K562 (cell line): ENCODE results near the gene PDE12. TPM values are rescaled to one million over a fixed set of nuclear protein-coding genes. Genes with fewer than 3 reads are reported as not detected.

ENCODE experiments used
- BRD4 ChIP-seq: fragments of 200-600 bp; sonication (generic); IDR thresholded peaks from 2 replicates; pipeline ENCODE4 v1.6.1; 2017; ENCODE audit warnings: inconsistent platforms
- CBX8 ChIP-seq: fragments of 200-600 bp; sonication (generic); IDR thresholded peaks from 2 replicates; pipeline ENCODE4 v1.6.1; 2012; ENCODE audit warnings: borderline replicate concordance, mixed run types, low read depth, mild to moderate bottlenecking, moderate library complexity, mixed read lengths, low read length, control low read depth, inconsistent platforms; ENCODE audit not compliant: poor library complexity, severe bottlenecking; ENCODE audit errors: extremely low read depth
- CHD1 ChIP-seq: fragments of 200-600 bp; sonication (generic); IDR thresholded peaks from one replicate; pipeline ENCODE4 v1.6.1; 2012; ENCODE audit warnings: mild to moderate bottlenecking, moderate library complexity, low read length, inconsistent platforms
- NCOR1 ChIP-seq: fragments of 450-650 bp; IDR thresholded peaks from 2 replicates; pipeline ENCODE4 v1.6.1; 2016; ENCODE audit warnings: mild to moderate bottlenecking, moderate library complexity
- RFX7 ChIP-seq: fragments of 250-450 bp; sonication (Bioruptor Pico); IDR thresholded peaks from 2 replicates; pipeline ENCODE4 v1.5.1; 2021; ENCODE audit warnings: mild to moderate bottlenecking
- TAF1 ChIP-seq: IDR thresholded peaks from 2 replicates; pipeline ENCODE4 v1.6.1; 2011; ENCODE audit warnings: mild to moderate bottlenecking, low read length, moderate library complexity; ENCODE audit not compliant: insufficient read depth, control insufficient read depth, severe bottlenecking; ENCODE audit errors: extremely low read depth
- TEAD1 ChIP-seq, 2 experiments: fragments of 450-650 bp in 1 of 2; sonication (generic) in 1 of 2; formaldehyde crosslinking; IDR thresholded peaks; 2 replicates each; pipeline versions ENCODE4 v1.4.0 to v1.8.0; 2020 to 2022; ENCODE audit warnings: mild to moderate bottlenecking in 2 of 2, missing genetic modification reagents in 1 of 2
- TEAD4 ChIP-seq, 2 experiments: sonication (generic) in 1 of 2; formaldehyde crosslinking in 1 of 2; IDR thresholded peaks; 2 replicates each; pipeline versions ENCODE4 v1.6.1 to v1.8.0; 2012 to 2022; ENCODE audit warnings: borderline replicate concordance in 1 of 2, inconsistent platforms in 1 of 2, low read length in 1 of 2, mild to moderate bottlenecking in 1 of 2, missing genetic modification reagents in 1 of 2
- TOE1 ChIP-seq, 2 experiments: fragments of 450-650 bp in 1 of 2; sonication (generic) in 1 of 2; formaldehyde crosslinking in 1 of 2; IDR thresholded peaks; 2 replicates each; pipeline versions ENCODE4 v1.7.1 to v1.8.0; 2016 to 2022; ENCODE audit warnings: borderline replicate concordance in 2 of 2, mild to moderate bottlenecking in 2 of 2, antibody characterized with exemption in 1 of 2, inconsistent platforms in 1 of 2, low read depth in 1 of 2, missing genetic modification reagents in 1 of 2, moderate library complexity in 1 of 2
- ZBTB7A ChIP-seq: IDR thresholded peaks from 2 replicates; pipeline ENCODE4 v1.6.1; 2011; ENCODE audit warnings: low read depth, mild to moderate bottlenecking, low read length, moderate library complexity, borderline replicate concordance; ENCODE audit not compliant: control insufficient read depth
- ZNF146 ChIP-seq: IDR thresholded peaks from one replicate; pipeline ENCODE4 v1.6.1; 2018; ENCODE audit warnings: missing compliant biosample characterization; ENCODE audit not compliant: unreplicated experiment
- ZNF24 ChIP-seq: fragments of 450-650 bp; IDR thresholded peaks from 2 replicates; pipeline ENCODE4 v1.6.1; 2016
- polyA plus RNA-seq, 8 experiments: library from polyadenylated mRNA; depleted of rRNA in 4 of 8; stranded (reverse) in 5 of 8; unstranded in 3 of 8; fragments of >200 nt; fragmentation: Nextera tagmentation in 2 of 8; fragmentation: Illumina TruSeq in 1 of 8; extraction: Ambion mirVana in 2 of 8; extraction: Trizol in 1 of 8; gene quantifications; 2 replicates each; pipeline versions ENCODE4 v1.2.1 to v1.2.3, GENCODE V29; 2011 to 2014; ENCODE audit warnings: inconsistent platforms in 1 of 8, missing spikeins in 1 of 8
- total RNA-seq, 7 experiments: library from RNA; depleted of rRNA in 6 of 7; stranded (reverse); fragments of >200 nt in 6 of 7; fragmentation: Illumina TruSeq in 2 of 7; extraction: Trizol in 2 of 7; gene quantifications; 2 replicates each; pipeline versions ENCODE4 v1.2.1 to v1.2.3, GENCODE V29; 2011 to 2021; ENCODE audit warnings: low replicate concordance in 1 of 7
- TF ChIP-seq, protein P1 (sequence below), 2 experiments: fragments of 450-650 bp in 1 of 2; sonication (generic) in 1 of 2; formaldehyde crosslinking in 1 of 2; IDR thresholded peaks; 2 replicates each; pipeline versions ENCODE4 v1.7.1 to v1.9.0; 2016 to 2022; ENCODE audit warnings: inconsistent platforms in 1 of 2, mild to moderate bottlenecking in 1 of 2, missing genetic modification reagents in 1 of 2
- TF ChIP-seq, protein P2 (sequence below): fragments of 450-650 bp; formaldehyde crosslinking; IDR thresholded peaks from 2 replicates; pipeline ENCODE4 v1.4.0; 2020; ENCODE audit warnings: mild to moderate bottlenecking, moderate library complexity

The PDE12 gene
- total and polyA plus RNA-seq, 9 of the 15 experiments (the other 6 are each of a cell fraction or from before 2014, with no cell fraction given): 2.1 to 20.5 (median 10.0) TPM

DNA sequence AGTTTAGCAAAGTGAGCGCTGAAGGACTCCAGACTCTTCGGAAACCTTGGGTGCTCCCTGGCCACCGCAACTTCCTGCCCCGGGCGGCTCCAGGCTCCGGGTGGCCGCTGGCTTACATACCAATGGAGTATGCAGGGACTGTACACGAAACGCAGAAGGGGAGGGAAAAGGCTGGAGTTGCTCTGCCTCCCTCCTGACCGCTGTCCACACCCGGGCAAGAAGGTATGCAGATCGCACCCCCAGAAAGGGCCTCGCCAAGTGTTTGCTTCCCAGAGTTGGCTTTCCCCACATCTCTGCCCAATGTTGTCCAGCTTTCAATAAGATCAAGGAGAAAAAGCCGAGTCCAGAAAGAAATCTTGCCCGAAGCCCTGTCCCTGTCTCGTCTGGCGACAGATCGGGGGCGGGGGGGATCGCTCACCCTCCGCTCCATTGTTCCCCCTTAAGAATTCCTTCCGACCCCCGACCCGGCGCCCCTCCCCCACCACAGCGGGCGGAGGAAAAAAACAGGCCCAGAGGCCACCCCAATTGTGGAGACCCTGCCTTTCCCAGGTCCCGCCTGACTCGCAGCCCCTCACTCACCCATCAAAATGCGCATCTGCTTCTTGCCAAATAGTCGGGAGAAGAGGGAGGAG is 40.5 kb downstream of the PDE12 start (continued):
- TF ChIP-seq, protein P1, sequence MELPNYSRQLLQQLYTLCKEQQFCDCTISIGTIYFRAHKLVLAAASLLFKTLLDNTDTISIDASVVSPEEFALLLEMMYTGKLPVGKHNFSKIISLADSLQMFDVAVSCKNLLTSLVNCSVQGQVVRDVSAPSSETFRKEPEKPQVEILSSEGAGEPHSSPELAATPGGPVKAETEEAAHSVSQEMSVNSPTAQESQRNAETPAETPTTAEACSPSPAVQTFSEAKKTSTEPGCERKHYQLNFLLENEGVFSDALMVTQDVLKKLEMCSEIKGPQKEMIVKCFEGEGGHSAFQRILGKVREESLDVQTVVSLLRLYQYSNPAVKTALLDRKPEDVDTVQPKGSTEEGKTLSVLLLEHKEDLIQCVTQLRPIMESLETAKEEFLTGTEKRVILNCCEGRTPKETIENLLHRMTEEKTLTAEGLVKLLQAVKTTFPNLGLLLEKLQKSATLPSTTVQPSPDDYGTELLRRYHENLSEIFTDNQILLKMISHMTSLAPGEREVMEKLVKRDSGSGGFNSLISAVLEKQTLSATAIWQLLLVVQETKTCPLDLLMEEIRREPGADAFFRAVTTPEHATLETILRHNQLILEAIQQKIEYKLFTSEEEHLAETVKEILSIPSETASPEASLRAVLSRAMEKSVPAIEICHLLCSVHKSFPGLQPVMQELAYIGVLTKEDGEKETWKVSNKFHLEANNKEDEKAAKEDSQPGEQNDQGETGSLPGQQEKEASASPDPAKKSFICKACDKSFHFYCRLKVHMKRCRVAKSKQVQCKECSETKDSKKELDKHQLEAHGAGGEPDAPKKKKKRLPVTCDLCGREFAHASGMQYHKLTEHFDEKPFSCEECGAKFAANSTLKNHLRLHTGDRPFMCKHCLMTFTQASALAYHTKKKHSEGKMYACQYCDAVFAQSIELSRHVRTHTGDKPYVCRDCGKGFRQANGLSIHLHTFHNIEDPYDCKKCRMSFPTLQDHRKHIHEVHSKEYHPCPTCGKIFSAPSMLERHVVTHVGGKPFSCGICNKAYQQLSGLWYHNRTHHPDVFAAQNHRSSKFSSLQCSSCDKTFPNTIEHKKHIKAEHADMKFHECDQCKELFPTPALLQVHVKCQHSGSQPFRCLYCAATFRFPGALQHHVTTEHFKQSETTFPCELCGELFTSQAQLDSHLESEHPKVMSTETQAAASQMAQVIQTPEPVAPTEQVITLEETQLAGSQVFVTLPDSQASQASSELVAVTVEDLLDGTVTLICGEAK (IDR thresholded peaks at IDR 0.05): no peak
- TF ChIP-seq, protein P1 (CRISPR knock-in tag; IDR thresholded peaks at IDR 0.05): 0 out of 2 replicates have a peak, but pooled peaks have one; percentile 27
- TF ChIP-seq TEAD4 (IDR thresholded peaks at IDR 0.05; ENCODE audit: low read length): 0 out of 2 replicates have a peak, but pooled peaks have one; percentile 8
- TF ChIP-seq TEAD4 (CRISPR knock-in tag; IDR thresholded peaks at IDR 0.05; ENCODE audit: borderline replicate concordance): no peak
- TF ChIP-seq ZNF146 (CRISPR knock-in tag): no peak
- TF ChIP-seq, protein P2, sequence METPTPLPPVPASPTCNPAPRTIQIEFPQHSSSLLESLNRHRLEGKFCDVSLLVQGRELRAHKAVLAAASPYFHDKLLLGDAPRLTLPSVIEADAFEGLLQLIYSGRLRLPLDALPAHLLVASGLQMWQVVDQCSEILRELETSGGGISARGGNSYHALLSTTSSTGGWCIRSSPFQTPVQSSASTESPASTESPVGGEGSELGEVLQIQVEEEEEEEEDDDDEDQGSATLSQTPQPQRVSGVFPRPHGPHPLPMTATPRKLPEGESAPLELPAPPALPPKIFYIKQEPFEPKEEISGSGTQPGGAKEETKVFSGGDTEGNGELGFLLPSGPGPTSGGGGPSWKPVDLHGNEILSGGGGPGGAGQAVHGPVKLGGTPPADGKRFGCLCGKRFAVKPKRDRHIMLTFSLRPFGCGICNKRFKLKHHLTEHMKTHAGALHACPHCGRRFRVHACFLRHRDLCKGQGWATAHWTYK (CRISPR knock-in tag): 0 out of 2 replicates have a peak, but pooled peaks have one; percentile 35
- peak; percentile 3; the same call in 1 of the 2 replicates for TF ChIP-seq NCOR1
- TF ChIP-seq CBX8: no peak
- TF ChIP-seq ZBTB7A: 0 out of 2 replicates have a peak, but pooled peaks have one; percentile 51
- peak; percentile 19 for TF ChIP-seq TAF1
- no peak for TF ChIP-seq ZNF24
- TF ChIP-seq TEAD1 (CRISPR knock-in tag; IDR thresholded peaks at IDR 0.05): peak in 1 of 2 experiments; percentile 49; a peak in 1 of 4 replicates
- TF ChIP-seq RFX7 (CRISPR knock-in tag): no peak
- TF ChIP-seq BRD4: 0 out of 2 replicates have a peak, but pooled peaks have one; percentile 47
- peak; percentile 46 for TF ChIP-seq CHD1
- TF ChIP-seq TOE1 (IDR thresholded peaks at IDR 0.05; ENCODE audit: borderline replicate concordance): 0 out of 2 replicates have a peak, but pooled peaks have one; percentile 32
- no peak for TF ChIP-seq TOE1 (CRISPR knock-in tag; IDR thresholded peaks at IDR 0.05; ENCODE audit: borderline replicate concordance, low read depth)
